ACHN (cell line): ENCODE results near the gene ITCH.
A peak's percentile ranks its signal among the peaks of the same experiment; 100 is the strongest.

Source experiments
- DNase-seq: peaks from one replicate; pipeline ENCODE4 v3.0.0-alpha.2; 2015
- in situ Hi-C: cut with HindIII; loops from 2 replicates; pipeline ENCODE4 v1.10.0; 2017; ENCODE audit warnings: low sequenced_read_pairs, low pct_ligation_motif_present, low pct_unique_long_range_greater_than_20kb

The ITCH gene

GRCh38 chr20:34549291-34549928 is 186.3 kb downstream of the ITCH start:
- in situ Hi-C loops = no loop called here
- no peak for DNase-seq

DNA sequence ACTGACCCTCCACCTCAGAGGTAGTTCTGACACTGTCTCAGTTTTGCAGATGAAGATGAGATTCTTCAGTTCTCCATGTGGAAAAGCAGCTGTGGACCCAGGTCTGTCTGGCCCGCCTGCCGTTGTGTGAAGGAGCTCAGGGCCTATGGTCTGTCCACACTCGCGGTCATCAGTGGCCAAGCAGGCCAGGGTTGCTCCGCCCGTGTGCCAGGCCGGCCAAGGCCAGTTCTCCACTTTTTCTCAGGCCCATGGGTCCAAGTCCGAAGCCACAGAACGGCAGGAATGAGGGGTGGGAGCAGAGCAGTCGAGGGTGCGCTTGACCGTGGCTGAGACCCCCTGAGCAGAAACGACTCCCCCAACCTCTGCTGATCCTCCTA is 186.8 kb downstream of the ITCH start:
- no peak for DNase-seq
- in situ Hi-C loops = no loop called here

GRCh38 chr20:34552569-34552968 is 189.5 kb downstream of the ITCH start:
- in situ Hi-C loops = no loop called here
- no peak for DNase-seq

GRCh38 chr20:34553366-34553867 is 190.3 kb downstream of the ITCH start:
- in situ Hi-C loops = no loop called here
- DNase-seq = no peak

- in situ Hi-C loops = no loop called here
- DNase-seq = peak; percentile 19
Observed at GRCh38 chr20:34557936-34558319, 194.9 kb downstream of the ITCH start.

DNA sequence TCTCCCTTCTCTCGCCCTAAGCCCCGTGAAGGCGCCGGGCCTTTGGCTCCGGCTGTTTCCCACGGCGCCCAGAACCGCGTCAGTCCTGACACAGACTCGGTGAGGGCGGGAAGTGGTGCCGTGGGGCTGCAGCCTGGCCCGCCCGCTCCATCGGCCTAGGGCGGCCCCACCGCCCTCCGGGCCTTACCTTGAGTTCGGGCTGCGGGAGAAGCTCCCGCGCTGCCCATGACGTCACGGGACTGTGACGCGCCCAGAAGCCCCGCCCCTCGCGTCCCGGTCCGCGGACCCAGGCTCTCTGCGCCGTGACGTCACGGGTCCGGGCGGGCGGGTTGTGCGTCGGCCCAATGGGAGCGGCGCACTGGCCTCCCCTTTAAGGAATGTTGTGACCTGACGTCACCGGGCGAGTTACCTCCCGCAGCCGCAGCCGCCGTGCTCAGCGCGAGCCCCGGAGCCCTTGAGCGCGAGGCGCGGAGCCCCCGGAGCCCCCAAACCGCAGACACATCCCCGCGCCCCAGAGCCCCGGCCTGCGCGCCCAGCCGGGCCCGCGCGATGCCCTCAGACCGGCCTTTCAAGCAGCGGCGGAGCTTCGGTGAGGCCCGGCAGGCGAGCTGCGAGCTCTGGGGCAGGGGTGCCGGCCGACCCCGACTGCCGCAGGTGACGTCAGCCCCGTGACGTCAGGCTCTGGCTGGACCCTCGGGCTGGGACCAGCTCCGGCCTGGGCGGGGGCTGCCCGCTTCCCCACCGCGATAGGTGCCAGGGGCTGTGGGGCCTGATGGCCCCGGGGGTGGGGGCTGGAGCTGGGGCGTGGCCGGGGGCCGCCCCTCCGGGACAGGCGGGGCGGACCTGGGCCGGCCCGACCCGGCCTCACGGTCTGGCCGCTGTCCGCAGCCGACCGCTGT is 195.5 kb downstream of the ITCH start, which contains the start of gene MAP1LC3A:
Gene MAP1LC3A, plus strand, starts transcription at position 399 of the 899 bp plus-strand sequence. Its CDS starts 151 bp downstream, at position 550.
- DNase-seq = peak; percentile 87
- in situ Hi-C loops = no loop called here

- in situ Hi-C loops = no loop called here
- DNase-seq = no peak
Observed at GRCh38 chr20:34559311-34560140, 196.5 kb downstream of the ITCH start.

GRCh38 chr20:34560141-34560523 is 197.1 kb downstream of the ITCH start:
- DNase-seq = no peak
- in situ Hi-C loops = no loop called here

DNA sequence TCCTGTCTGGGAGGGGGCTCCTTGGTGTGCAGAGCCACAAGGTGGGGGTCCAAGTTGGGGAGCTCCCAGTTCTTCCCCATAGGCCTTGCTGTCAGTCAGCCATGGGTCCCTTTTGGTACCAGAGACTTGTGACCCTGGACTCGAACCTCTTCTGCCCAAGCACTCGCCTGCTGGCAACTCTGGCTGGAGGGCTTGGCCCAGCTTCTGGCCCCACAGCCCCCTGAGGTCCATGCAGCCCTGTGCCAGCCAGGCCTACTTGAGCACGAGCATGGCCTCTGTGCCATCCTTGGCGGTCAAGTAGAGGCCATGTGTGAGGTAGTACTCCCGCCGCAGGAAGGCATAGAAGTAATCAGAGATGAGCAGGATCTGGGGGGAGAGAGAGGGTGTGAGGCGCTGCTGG is 197.5 kb downstream of the ITCH start:
- no peak for DNase-seq
- in situ Hi-C loops = no loop called here
